Hepatocyte (in vitro differentiated cells): ENCODE results near the gene UNC5CL. TPM values are rescaled to one million over a fixed set of nuclear protein-coding genes. Genes with fewer than 3 reads are reported as not detected.

Experiments
- DNase-seq: peaks from one replicate; pipeline ENCODE4 v3.0.0-alpha.2; 2016; ENCODE audit warnings: low spot score
- H2AFZ ChIP-seq: fragments of 200-600 bp; sonication (generic); 2 replicates; pipeline ENCODE4 v1.6.0; 2016; ENCODE audit warnings: antibody characterized with exemption, mild to moderate bottlenecking
- H3K27ac ChIP-seq: fragments of 200-600 bp; sonication (generic); 2 replicates; pipeline ENCODE4 v1.5.1; 2016; ENCODE audit warnings: mild to moderate bottlenecking
- H3K27me3 ChIP-seq: fragments of 200-600 bp; sonication (generic); 2 replicates; pipeline ENCODE4 v1.6.1; 2016
- H3K36me3 ChIP-seq: fragments of 200-600 bp; sonication (generic); replicated peaks from 2 replicates; pipeline ENCODE4 v1.5.1; 2016; ENCODE audit warnings: low read depth; ENCODE audit not compliant: insufficient read depth
- H3K4me1 ChIP-seq: fragments of 200-600 bp; sonication (generic); 2 replicates; pipeline ENCODE4 v1.5.1; 2016; ENCODE audit warnings: mild to moderate bottlenecking, moderate library complexity; ENCODE audit not compliant: insufficient read depth
- H3K4me2 ChIP-seq: fragments of 200-600 bp; sonication (generic); 2 replicates; pipeline ENCODE4 v1.6.0; 2016
- H3K4me3 ChIP-seq: fragments of 200-600 bp; sonication (generic); 2 replicates; pipeline ENCODE4 v1.5.1; 2016; ENCODE audit warnings: mild to moderate bottlenecking
- H3K79me2 ChIP-seq: fragments of 200-600 bp; sonication (generic); 2 replicates; pipeline ENCODE4 v1.6.0; 2017; ENCODE audit warnings: mild to moderate bottlenecking
- H3K9me2 ChIP-seq: fragments of 200-600 bp; sonication (generic); replicated peaks from 2 replicates; pipeline ENCODE4 v1.6.0; 2017; ENCODE audit warnings: mild to moderate bottlenecking; ENCODE audit not compliant: insufficient read depth
- H3K9me3 ChIP-seq: fragments of 200-600 bp; sonication (generic); 2 replicates; pipeline ENCODE4 v1.5.1; 2016; ENCODE audit warnings: low read depth, mild to moderate bottlenecking
- H4K20me1 ChIP-seq: fragments of 200-600 bp; sonication (generic); 2 replicates; pipeline ENCODE4 v1.6.0; 2016; ENCODE audit warnings: mild to moderate bottlenecking; ENCODE audit not compliant: insufficient read depth, poor library complexity, severe bottlenecking
- CTCF ChIP-seq: fragments of 200-600 bp; sonication (generic); IDR thresholded peaks from 2 replicates; pipeline ENCODE4 v1.5.1; 2016; ENCODE audit warnings: antibody characterized with exemption, mild to moderate bottlenecking; ENCODE audit not compliant: poor library complexity
- EZH2 ChIP-seq: fragments of 200-600 bp; sonication (generic); IDR thresholded peaks from 2 replicates; pipeline ENCODE4 v1.6.1; 2016; ENCODE audit warnings: antibody characterized with exemption, mild to moderate bottlenecking, borderline replicate concordance
- EZH2phosphoT487 ChIP-seq: fragments of 200-600 bp; sonication (generic); IDR thresholded peaks from one replicate; pipeline ENCODE4 v1.6.1; 2018; ENCODE audit warnings: antibody characterized with exemption, mild to moderate bottlenecking, low read depth, moderate library complexity; ENCODE audit not compliant: unreplicated experiment, severe bottlenecking
- WGBS: methylation state at CpG from one replicate; pipeline ENCODE4 v1.1.6; 2016; ENCODE audit warnings: low lambda C conversion rate; ENCODE audit errors: missing lambda C conversion rate; 5-methylcytosine and 5-hydroxymethylcytosine counted together
- polyA plus RNA-seq: library from polyadenylated mRNA; unstranded; fragments of >200 nt; fragmentation: Nextera tagmentation; extraction: Ambion mirVana; gene quantifications from 2 replicates; pipeline ENCODE4 v1.2.1, GENCODE V29; 2016
- total RNA-seq: library from RNA; depleted of rRNA; stranded (reverse); fragments of >200 nt; gene quantifications from 2 replicates; pipeline ENCODE4 v1.2.3, GENCODE V29; 2014

Gene UNC5CL
- total and polyA plus RNA-seq, 2 experiments from 2014 or later = 37.1 to 42.9 TPM

GRCh38 chr6:41028561-41029412 is 10.2 kb downstream of the UNC5CL start:
- WGBS = 48% methylated on average over 13 of the region's 13 CpGs
- peaks cover 9% of the 10 kb centered on the region for H3K4me1 ChIP-seq
- peak overlapping the region; percentile 76 for H3K27ac ChIP-seq
- no peaks in the 10 kb centered on the region for H3K9me2 ChIP-seq
- H3K4me2 ChIP-seq = peak overlapping the region; percentile 82
- peak overlapping the region; percentile 86 for H2AFZ ChIP-seq
- TF ChIP-seq EZH2 (no peak), CTCF (no peak), EZH2phosphoT487 (no peak)
- H3K36me3 ChIP-seq = no peaks in the 10 kb centered on the region
- no peaks in the 10 kb centered on the region for H3K27me3 ChIP-seq
- H4K20me1 ChIP-seq = no peaks in the 10 kb centered on the region
- H3K79me2 ChIP-seq = no peaks in the 10 kb centered on the region
- H3K4me3 ChIP-seq = peak overlapping the region; percentile 23
- H3K9me3 ChIP-seq = no peaks in the 10 kb centered on the region
- DNase-seq = no peak

GRCh38 chr6:41027799-41028560 is 11.0 kb downstream of the UNC5CL start:
- WGBS = 6% methylated on average over 45 of the region's 45 CpGs
- Histone ChIP-seq H3K9me3 (no peaks in the 10 kb centered on the region), H3K9me2 (no peaks in the 10 kb centered on the region), H3K27ac (peak overlapping the region; percentile 76), H4K20me1 (no peaks in the 10 kb centered on the region), H2AFZ (peak overlapping the region; percentile 86), H3K4me2 (peak overlapping the region; percentile 82), H3K4me3 (peak overlapping the region; percentile 23), H3K36me3 (no peaks in the 10 kb centered on the region), H3K27me3 (no peaks in the 10 kb centered on the region), H3K4me1 (peaks cover 9% of the 10 kb centered on the region), H3K79me2 (no peaks in the 10 kb centered on the region)
- TF ChIP-seq EZH2 = no peak
- peak; percentile 100 for TF ChIP-seq CTCF
- no peak for TF ChIP-seq EZH2phosphoT487
- DNase-seq = peak; percentile 89

GRCh38 chr6:41027241-41027640 is 11.8 kb downstream of the UNC5CL start:
- TF ChIP-seq EZH2phosphoT487 (no peak), EZH2 (no peak), CTCF (no peak)
- H3K79me2 ChIP-seq = no peaks in the 10 kb centered on the region
- peaks cover 9% of the 10 kb centered on the region for H3K4me1 ChIP-seq
- DNase-seq = no peak
- WGBS = 54% methylated on average over 4 of the region's 4 CpGs
- H3K4me2 ChIP-seq = peak overlapping the region; percentile 82
- H3K9me2 ChIP-seq = no peaks in the 10 kb centered on the region
- no peaks in the 10 kb centered on the region for H3K9me3 ChIP-seq
- peak overlapping the region; percentile 86 for H2AFZ ChIP-seq
- no peak overlapping the region for H3K4me3 ChIP-seq
- H3K27me3 ChIP-seq = no peaks in the 10 kb centered on the region
- peak overlapping the region; percentile 65 for H3K27ac ChIP-seq
- H4K20me1 ChIP-seq = no peaks in the 10 kb centered on the region
- no peaks in the 10 kb centered on the region for H3K36me3 ChIP-seq
